SK-N-MC (cell line): ENCODE data around the gene LRP8.

Experiments
- FOXP2 ChIP-seq: optimal IDR thresholded peaks from 2 replicates; pipeline ENCODE3; 2011; ENCODE audit warnings: mild to moderate bottlenecking, moderate library complexity; ENCODE audit not compliant: insufficient read depth; ENCODE audit errors: extremely low read length, control extremely low read depth
- POLR2AphosphoS5 ChIP-seq: IDR thresholded peaks from 2 replicates; pipeline ENCODE4 v1.6.1; 2012; ENCODE audit warnings: mild to moderate bottlenecking, low read depth, low read length, borderline replicate concordance

GRCh38 chr1:53196017-53196484 lies 131.8 kb downstream of the LRP8 start:
- no peak for TF ChIP-seq FOXP2
- TF ChIP-seq POLR2AphosphoS5, result no peak
